ENCODE data around the gene LPCAT3. TPM values are rescaled to one million over a fixed set of nuclear protein-coding genes. Genes with fewer than 3 reads are reported as not detected.

LPCAT3 gene
- total and polyA plus RNA-seq, 2 of the 4 experiments (the other 2 are of a cell fraction), result 7.0 to 18.6 TPM

- Histone ChIP-seq H3K36me3 (ENCODE audit: control insufficient read depth, insufficient read depth, low read length) (peaks cover 1% of the 10 kb centered on the region; the same call in 1 of the 2 replicates), H3K9ac (ENCODE audit: low read depth, low read length) (no peak overlapping the region), H3K9me1 (ENCODE audit: insufficient read depth, low read length) (0 out of 2 replicates have a peak, but pooled peaks cover 3% of the 10 kb centered on the region), H3K4ac (ENCODE audit: low read depth, low read length) (no peak overlapping the region), H3K9me3 (ENCODE audit: control insufficient read depth, insufficient read depth, low read length) (no peaks in the 10 kb centered on the region), H2BK15ac (ENCODE audit: low read depth, low read length) (no peak overlapping the region), H2BK120ac (ENCODE audit: low read depth, low read length) (no peak overlapping the region), H3K18ac (ENCODE audit: low read depth, low read length) (no peak overlapping the region), H4K8ac (ENCODE audit: low read depth in 2 of 2, low read length in 2 of 2) (no peak overlapping the region), H4K91ac (ENCODE audit: insufficient read depth, low read depth, low read length) (no peak overlapping the region), H3K4me1 (ENCODE audit: control insufficient read depth, insufficient read depth, low read length) (no peaks in the 10 kb centered on the region), H4K5ac (ENCODE audit: low read depth, low read length) (no peak overlapping the region), H2BK20ac (ENCODE audit: low read depth, low read length) (no peak overlapping the region), H2AK5ac (ENCODE audit: low read depth, low read length) (no peak overlapping the region), H3K23ac (ENCODE audit: low read depth, low read length) (no peak overlapping the region), H2BK5ac (ENCODE audit: low read depth, low read length, poor library complexity, severe bottlenecking) (no peak overlapping the region), H2AFZ (replicated peaks; ENCODE audit: low read length, poor library complexity) (no peak overlapping the region), H3K4me3 (ENCODE audit: insufficient read depth, low read depth, low read length) (no peak overlapping the region), H3K27me3 (ENCODE audit: control insufficient read depth, insufficient read depth, low read length) (no peaks in the 10 kb centered on the region), H3K27ac (ENCODE audit: insufficient read depth, low read length) (no peak overlapping the region), H3K4me2 (ENCODE audit: low read depth, low read length) (no peak overlapping the region), H2AK9ac (replicated peaks; ENCODE audit: low read depth, low read length, poor library complexity) (no peak overlapping the region), H4K20me1 (ENCODE audit: insufficient read depth, low read length) (peaks cover 2% of the 10 kb centered on the region; the same call in 1 of the 2 replicates), H3K79me1 (ENCODE audit: low read depth in 1 of 2, low read length in 2 of 2) (peaks cover 3 to 28% of the 10 kb centered on the region in 2 experiments; a peak in 3 of 4 replicates), H3K56ac (ENCODE audit: extremely low read depth, insufficient read depth, low read length) (no peak overlapping the region), H3K14ac (replicated peaks; ENCODE audit: low read depth, low read length) (no peak overlapping the region)
- DNase-seq (no peak), ATAC-seq (ENCODE audit: low read depth) (no peak)
- dilution Hi-C loops (cut with HindIII; ENCODE audit: low sequenced_read_pairs, unreplicated experiment) (no loop called here), in situ Hi-C loops (cut with MboI; ENCODE audit: low sequenced_read_pairs) (no loop called here), intact Hi-C loops (cut with micrococcal nuclease) (no loop called here)
- TF ChIP-seq FOS (IDR thresholded peaks at IDR 0.05; ENCODE audit: low read depth, low read length), result no peak
- no TSS peak for BruUV-seq (replicated peaks)
- ChIA-PET CTCF (no interaction called here), POLR2A (ENCODE audit: unreplicated experiment) (no interaction called here)
- WGBS, 2 experiments (ENCODE audit: extremely low coverage in 2 of 2, insufficient read length in 1 of 2), result no CpG with 5 or more reads among the region's 3 CpGs
These were observed 11.6 kb downstream of the LPCAT3 start for GRCh38 chr12:7006639-7007038.

Measured in IMR-90 (cell line).